Measurements from ENCODE around the gene HTR3D.

The HTR3D gene

GRCh38 chr3:184059424-184059823 lies 27.9 kb downstream of the HTR3D start:
- ATAC-seq: no peak
- TF ChIP-seq SNAI2 (CRISPR knock-in tag; IDR thresholded peaks at IDR 0.05) (no peak), ARNTL (CRISPR knock-in tag; IDR thresholded peaks at IDR 0.05; ENCODE audit: borderline replicate concordance, low read depth) (no peak), BACH2 (CRISPR knock-in tag; IDR thresholded peaks at IDR 0.05; ENCODE audit: borderline replicate concordance) (no peak), ZNF8 (CRISPR knock-in tag; IDR thresholded peaks at IDR 0.05) (no peak), ISL1 (CRISPR knock-in tag; IDR thresholded peaks at IDR 0.05) (no peak), ESRRG (CRISPR knock-in tag; IDR thresholded peaks at IDR 0.05) (no peak), OSR1 (CRISPR knock-in tag; IDR thresholded peaks at IDR 0.05) (no peak), GLIS3 (CRISPR knock-in tag; IDR thresholded peaks at IDR 0.05) (no peak), ZNF70 (CRISPR knock-in tag; IDR thresholded peaks at IDR 0.05) (no peak), CSDC2 (CRISPR knock-in tag; IDR thresholded peaks at IDR 0.05) (no peak)
- TF ChIP-seq, protein P1, sequence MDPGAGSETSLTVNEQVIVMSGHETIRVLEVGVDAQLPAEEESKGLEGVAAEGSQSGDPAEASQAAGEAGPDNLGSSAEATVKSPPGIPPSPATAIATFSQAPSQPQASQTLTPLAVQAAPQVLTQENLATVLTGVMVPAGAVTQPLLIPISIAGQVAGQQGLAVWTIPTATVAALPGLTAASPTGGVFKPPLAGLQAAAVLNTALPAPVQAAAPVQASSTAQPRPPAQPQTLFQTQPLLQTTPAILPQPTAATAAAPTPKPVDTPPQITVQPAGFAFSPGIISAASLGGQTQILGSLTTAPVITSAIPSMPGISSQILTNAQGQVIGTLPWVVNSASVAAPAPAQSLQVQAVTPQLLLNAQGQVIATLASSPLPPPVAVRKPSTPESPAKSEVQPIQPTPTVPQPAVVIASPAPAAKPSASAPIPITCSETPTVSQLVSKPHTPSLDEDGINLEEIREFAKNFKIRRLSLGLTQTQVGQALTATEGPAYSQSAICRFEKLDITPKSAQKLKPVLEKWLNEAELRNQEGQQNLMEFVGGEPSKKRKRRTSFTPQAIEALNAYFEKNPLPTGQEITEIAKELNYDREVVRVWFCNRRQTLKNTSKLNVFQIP (CRISPR knock-in tag; IDR thresholded peaks at IDR 0.05; ENCODE audit: borderline replicate concordance, low read depth): no peak
- TF ChIP-seq, protein P2, sequence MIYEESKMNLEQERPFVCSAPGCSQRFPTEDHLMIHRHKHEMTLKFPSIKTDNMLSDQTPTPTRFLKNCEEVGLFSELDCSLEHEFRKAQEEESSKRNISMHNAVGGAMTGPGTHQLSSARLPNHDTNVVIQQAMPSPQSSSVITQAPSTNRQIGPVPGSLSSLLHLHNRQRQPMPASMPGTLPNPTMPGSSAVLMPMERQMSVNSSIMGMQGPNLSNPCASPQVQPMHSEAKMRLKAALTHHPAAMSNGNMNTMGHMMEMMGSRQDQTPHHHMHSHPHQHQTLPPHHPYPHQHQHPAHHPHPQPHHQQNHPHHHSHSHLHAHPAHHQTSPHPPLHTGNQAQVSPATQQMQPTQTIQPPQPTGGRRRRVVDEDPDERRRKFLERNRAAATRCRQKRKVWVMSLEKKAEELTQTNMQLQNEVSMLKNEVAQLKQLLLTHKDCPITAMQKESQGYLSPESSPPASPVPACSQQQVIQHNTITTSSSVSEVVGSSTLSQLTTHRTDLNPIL (CRISPR knock-in tag; IDR thresholded peaks at IDR 0.05; ENCODE audit: low read depth): no peak

GRCh38 chr3:184062637-184063036 lies 31.1 kb downstream of the HTR3D start:
- ATAC-seq: no peak

More at GRCh38 chr3:184062637-184063036, 31.1 kb downstream of the HTR3D start:
- no peak for TF ChIP-seq ESRRG (CRISPR knock-in tag; IDR thresholded peaks at IDR 0.05)
- TF ChIP-seq CSRNP3 (CRISPR knock-in tag; IDR thresholded peaks at IDR 0.05): no peak
- TF ChIP-seq TOX (CRISPR knock-in tag; IDR thresholded peaks at IDR 0.05; ENCODE audit: borderline replicate concordance): no peak
- TF ChIP-seq BACH2 (CRISPR knock-in tag; IDR thresholded peaks at IDR 0.05; ENCODE audit: borderline replicate concordance): no peak
- TF ChIP-seq ZFP30 (CRISPR knock-in tag; IDR thresholded peaks at IDR 0.05): no peak
- no peak for TF ChIP-seq OSR1 (CRISPR knock-in tag; IDR thresholded peaks at IDR 0.05)
- TF ChIP-seq, protein P2 (CRISPR knock-in tag; IDR thresholded peaks at IDR 0.05; ENCODE audit: low read depth): no peak
- no peak for TF ChIP-seq GLIS3 (CRISPR knock-in tag; IDR thresholded peaks at IDR 0.05)
- TF ChIP-seq, protein P1 (CRISPR knock-in tag; IDR thresholded peaks at IDR 0.05; ENCODE audit: borderline replicate concordance, low read depth): no peak
- TF ChIP-seq ARNTL (CRISPR knock-in tag; IDR thresholded peaks at IDR 0.05; ENCODE audit: borderline replicate concordance, low read depth): no peak
- TF ChIP-seq ZNF565 (CRISPR knock-in tag; conservative IDR thresholded peaks at IDR 0.05; ENCODE audit: low read depth): no peak
- TF ChIP-seq RARB (CRISPR knock-in tag; IDR thresholded peaks at IDR 0.05): no peak
- no peak for TF ChIP-seq ZC3H10 (CRISPR knock-in tag; IDR thresholded peaks at IDR 0.05)
- TF ChIP-seq ZNF70 (CRISPR knock-in tag; IDR thresholded peaks at IDR 0.05): no peak
- TF ChIP-seq SNAI2 (CRISPR knock-in tag; IDR thresholded peaks at IDR 0.05): no peak
- TF ChIP-seq, protein P3, sequence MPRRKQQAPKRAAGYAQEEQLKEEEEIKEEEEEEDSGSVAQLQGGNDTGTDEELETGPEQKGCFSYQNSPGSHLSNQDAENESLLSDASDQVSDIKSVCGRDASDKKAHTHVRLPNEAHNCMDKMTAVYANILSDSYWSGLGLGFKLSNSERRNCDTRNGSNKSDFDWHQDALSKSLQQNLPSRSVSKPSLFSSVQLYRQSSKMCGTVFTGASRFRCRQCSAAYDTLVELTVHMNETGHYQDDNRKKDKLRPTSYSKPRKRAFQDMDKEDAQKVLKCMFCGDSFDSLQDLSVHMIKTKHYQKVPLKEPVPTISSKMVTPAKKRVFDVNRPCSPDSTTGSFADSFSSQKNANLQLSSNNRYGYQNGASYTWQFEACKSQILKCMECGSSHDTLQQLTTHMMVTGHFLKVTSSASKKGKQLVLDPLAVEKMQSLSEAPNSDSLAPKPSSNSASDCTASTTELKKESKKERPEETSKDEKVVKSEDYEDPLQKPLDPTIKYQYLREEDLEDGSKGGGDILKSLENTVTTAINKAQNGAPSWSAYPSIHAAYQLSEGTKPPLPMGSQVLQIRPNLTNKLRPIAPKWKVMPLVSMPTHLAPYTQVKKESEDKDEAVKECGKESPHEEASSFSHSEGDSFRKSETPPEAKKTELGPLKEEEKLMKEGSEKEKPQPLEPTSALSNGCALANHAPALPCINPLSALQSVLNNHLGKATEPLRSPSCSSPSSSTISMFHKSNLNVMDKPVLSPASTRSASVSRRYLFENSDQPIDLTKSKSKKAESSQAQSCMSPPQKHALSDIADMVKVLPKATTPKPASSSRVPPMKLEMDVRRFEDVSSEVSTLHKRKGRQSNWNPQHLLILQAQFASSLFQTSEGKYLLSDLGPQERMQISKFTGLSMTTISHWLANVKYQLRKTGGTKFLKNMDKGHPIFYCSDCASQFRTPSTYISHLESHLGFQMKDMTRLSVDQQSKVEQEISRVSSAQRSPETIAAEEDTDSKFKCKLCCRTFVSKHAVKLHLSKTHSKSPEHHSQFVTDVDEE (CRISPR knock-in tag; IDR thresholded peaks at IDR 0.05): no peak

All from SK-N-SH treated with all-trans-retinoic acid at 6 μM for 48 hours (cell line).